C4-2B (cell line): ENCODE measurements around the gene KLHL33.

Source experiments
- H3K27ac ChIP-seq: fragments of 450-650 bp; 2 replicates; pipeline ENCODE4 v1.5.1; 2017
- CTCF ChIP-seq: fragments of 450-650 bp; conservative IDR thresholded peaks from 2 replicates; pipeline ENCODE4 v1.5.1; 2017; ENCODE audit warnings: mild to moderate bottlenecking
- ZFX ChIP-seq: fragments of 450-650 bp; IDR thresholded peaks from 2 replicates; pipeline ENCODE4 v1.6.1; 2017

The KLHL33 gene

GRCh38 chr14:20440465-20440864 is 4.5 kb upstream of the KLHL33 start:
- TF ChIP-seq ZFX (no peak), CTCF (no peak)
- H3K27ac ChIP-seq, result no peak overlapping the region

DNA sequence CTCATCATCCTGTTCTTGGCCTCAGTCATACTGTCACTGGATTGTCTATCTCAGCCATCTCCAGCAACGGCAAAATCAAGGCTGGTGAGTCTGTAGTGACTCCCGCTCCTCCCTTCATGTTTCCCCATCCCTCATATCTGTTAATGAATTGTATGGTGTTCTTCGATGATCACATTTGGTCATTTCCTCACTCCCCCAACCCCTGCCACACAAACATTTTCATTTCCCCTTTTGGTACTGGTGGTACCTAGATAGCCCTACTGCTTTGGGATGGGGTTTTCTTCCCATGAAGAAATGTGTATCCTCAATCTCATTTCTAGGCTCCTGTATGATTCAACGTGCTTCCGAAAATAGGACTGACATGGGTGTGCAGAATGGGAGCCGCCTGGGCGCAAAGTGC is 2.7 kb upstream of the KLHL33 start:
- TF ChIP-seq CTCF, result no peak
- no peak for TF ChIP-seq ZFX
- no peak overlapping the region for H3K27ac ChIP-seq

DNA sequence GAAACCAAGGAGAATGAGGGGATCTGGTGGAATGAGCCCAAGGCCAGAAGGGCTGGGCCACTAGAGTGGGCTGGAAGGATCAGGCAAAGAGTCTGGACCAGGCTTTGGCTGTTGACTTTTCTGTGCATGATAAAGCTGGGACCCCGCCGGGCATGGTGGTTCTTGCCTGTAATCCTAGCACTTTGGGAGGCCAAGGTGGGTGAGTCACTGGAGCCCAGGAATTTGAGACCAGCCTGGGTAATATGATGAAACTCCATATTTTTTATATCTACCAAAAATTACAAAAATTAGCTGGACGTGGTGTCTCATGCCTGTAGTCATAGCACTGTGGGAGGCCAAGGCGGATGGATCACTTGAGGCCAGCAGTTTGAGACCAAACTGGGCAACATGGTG is 393 bp upstream of the KLHL33 start:
- H3K27ac ChIP-seq, result no peak overlapping the region
- TF ChIP-seq ZFX (no peak), CTCF (no peak)

DNA sequence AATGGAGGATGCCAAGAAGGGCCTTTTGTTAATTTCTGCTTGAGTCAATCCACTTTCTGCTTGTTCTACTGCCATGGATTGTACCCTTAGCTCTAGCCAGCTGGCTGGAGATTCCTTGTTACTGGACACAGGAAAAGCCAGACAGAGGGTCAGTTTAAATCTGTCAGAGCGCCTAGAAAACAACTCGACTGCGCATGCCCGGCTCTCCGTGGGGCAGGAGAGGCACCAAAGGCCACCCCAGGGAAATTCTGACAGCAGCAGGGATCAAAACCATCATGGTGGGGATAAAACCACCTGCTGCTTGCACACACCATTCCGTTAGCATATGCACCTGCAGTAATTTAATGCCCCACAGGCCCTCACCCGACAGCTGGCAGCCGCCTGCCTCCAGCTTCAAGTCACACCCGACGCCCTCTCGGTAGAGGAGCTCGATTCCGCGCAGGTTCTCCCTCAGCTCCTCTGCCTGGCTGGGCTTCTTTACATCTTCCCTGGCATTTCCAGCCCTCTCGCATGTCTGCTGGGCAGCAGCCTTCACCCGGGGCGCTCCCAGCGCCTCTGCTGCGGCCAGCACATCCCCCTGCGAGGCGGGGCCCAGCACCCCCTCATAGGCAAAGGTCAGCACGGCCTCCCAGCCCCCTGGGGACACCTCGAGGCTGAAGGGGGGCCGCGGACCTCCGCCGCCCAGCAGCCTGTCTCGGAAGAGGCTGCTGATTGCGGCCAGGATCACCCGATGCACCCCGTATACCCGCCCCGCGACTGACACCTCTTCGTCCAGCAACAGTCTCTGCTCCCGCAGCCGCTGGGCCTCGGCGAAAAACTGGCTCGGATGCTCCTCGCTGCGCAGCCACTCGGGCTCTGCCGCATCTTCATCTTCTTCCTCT is 1.0 kb downstream of the KLHL33 start:
- no peak for TF ChIP-seq ZFX
- no peak for TF ChIP-seq CTCF
- no peak overlapping the region for H3K27ac ChIP-seq

GRCh38 chr14:20429801-20430669 is 5.9 kb downstream of the KLHL33 start:
- no peak for TF ChIP-seq ZFX
- H3K27ac ChIP-seq, result peak overlapping the region; percentile 27

GRCh38 chr14:20428802-20429201 is 7.2 kb downstream of the KLHL33 start:
- H3K27ac ChIP-seq, result no peak overlapping the region
- TF ChIP-seq ZFX, result no peak
- no peak for TF ChIP-seq CTCF

DNA sequence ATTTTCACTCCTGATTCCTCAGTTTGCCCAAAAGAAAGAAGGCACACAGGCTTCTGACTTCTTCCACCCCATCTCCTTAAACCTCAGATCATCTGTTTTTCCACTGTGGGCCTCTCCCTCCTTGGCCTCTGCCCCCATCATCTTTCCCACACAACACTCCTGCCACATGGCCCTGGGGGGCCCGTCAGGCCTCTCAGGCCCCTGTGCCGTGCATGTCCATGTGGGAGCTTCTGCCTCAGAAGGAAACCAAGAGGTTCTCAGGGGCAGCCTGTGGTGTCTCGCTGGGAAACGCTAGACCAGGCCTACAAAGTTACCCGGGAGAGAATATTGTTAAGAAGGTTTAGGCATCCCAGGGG is 8.0 kb downstream of the KLHL33 start:
- H3K27ac ChIP-seq, result no peak overlapping the region
- no peak for TF ChIP-seq CTCF
- TF ChIP-seq ZFX, result no peak
